ENCODE measurements around the gene KMT2D.

GRCh38 chr12:49086116-49086515, 25.5 kb upstream of the KMT2D start:
- TF ChIP-seq EZH2 (IDR thresholded peaks at IDR 0.05; ENCODE audit: insufficient read depth, low read length), result no peak
- TF ChIP-seq, protein P1, sequence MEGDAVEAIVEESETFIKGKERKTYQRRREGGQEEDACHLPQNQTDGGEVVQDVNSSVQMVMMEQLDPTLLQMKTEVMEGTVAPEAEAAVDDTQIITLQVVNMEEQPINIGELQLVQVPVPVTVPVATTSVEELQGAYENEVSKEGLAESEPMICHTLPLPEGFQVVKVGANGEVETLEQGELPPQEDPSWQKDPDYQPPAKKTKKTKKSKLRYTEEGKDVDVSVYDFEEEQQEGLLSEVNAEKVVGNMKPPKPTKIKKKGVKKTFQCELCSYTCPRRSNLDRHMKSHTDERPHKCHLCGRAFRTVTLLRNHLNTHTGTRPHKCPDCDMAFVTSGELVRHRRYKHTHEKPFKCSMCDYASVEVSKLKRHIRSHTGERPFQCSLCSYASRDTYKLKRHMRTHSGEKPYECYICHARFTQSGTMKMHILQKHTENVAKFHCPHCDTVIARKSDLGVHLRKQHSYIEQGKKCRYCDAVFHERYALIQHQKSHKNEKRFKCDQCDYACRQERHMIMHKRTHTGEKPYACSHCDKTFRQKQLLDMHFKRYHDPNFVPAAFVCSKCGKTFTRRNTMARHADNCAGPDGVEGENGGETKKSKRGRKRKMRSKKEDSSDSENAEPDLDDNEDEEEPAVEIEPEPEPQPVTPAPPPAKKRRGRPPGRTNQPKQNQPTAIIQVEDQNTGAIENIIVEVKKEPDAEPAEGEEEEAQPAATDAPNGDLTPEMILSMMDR (IDR thresholded peaks at IDR 0.05; ENCODE audit: insufficient read depth, low read depth, low read length), result no peak

Data from astrocyte (in vitro differentiated cells and primary cell).